HT-29 (cell line): ENCODE data around the gene TMEM106A. TPM values are rescaled to one million over a fixed set of nuclear protein-coding genes. Genes with fewer than 3 reads are reported as not detected.

Experiments used
- small RNA-seq: library from RNA; depleted of rRNA; stranded (forward); fragments of <200 nt; gene quantifications from one replicate; pipeline ENCODE3, GENCODE V24; 2014
- total RNA-seq: library from RNA; depleted of rRNA; stranded (reverse); fragments of >200 nt; shearing (Covaris generic); gene quantifications from 2 replicates; pipeline ENCODE4 v1.2.3, GENCODE V29; 2014; rRNA removed

Gene TMEM106A
- total RNA-seq, 1 experiment from 2014 or later: 1.9 TPM

Small RNA genes lying within 50 kb of the gene (small RNA-seq; reads per million reads assigned to genes)
- gene AC060780.2 (not detected), gene AC060780.3 (not detected), gene RF00004 (not detected), gene RNU2-1 (not detected)

Other genes starting within 250 kb of the TMEM106A start
- gene AARSD1, start 247.4 kb upstream of the TMEM106A start, total RNA-seq: 35.3 and 54.1 TPM in 2 replicates
- gene PTGES3L, start 231.8 kb upstream of the TMEM106A start, total RNA-seq: 0.52 and 0.66 TPM in 2 replicates
- gene RUNDC1, start 231.3 kb upstream of the TMEM106A start, total RNA-seq: 13.0 and 13.8 TPM in 2 replicates
- gene RPL27, start 213.5 kb upstream of the TMEM106A start, total RNA-seq: 1,187 and 1,205 TPM in 2 replicates
- gene IFI35, start 205.1 kb upstream of the TMEM106A start, total RNA-seq: 35.3 and 47.6 TPM in 2 replicates
- 83.7 and 106 TPM in 2 replicates for gene VAT1, start 189.5 kb upstream of the TMEM106A start, total RNA-seq
- 0.13 TPM in 1 of 2 replicates, not detected in the other for gene RND2, start 186.6 kb upstream of the TMEM106A start, total RNA-seq
- 33.2 and 38.1 TPM in 2 replicates for gene BRCA1, start 86.5 kb upstream of the TMEM106A start, total RNA-seq
- gene NBR1, start 40.7 kb upstream of the TMEM106A start, total RNA-seq: 37.9 and 38.6 TPM in 2 replicates
- not detected in 2 replicates for gene CCDC200, start 16.7 kb downstream of the TMEM106A start, total RNA-seq
- gene RNU2-1, start 22.1 kb downstream of the TMEM106A start, total RNA-seq: not detected in 2 replicates
- gene ARL4D, start 187.1 kb downstream of the TMEM106A start, total RNA-seq: 2.6 and 2.8 TPM in 2 replicates